H1 (cell line): ENCODE measurements around the gene UBE2E3. TPM values are rescaled to one million over a fixed set of nuclear protein-coding genes. Genes with fewer than 3 reads are reported as not detected.

Source experiments
- CTCF ChIA-PET: fragments of 300-600 bp; sonication (Branson Sonifier 250); formaldehyde crosslinking; loops from one replicate; lab custom pipeline; 2021; ENCODE audit not compliant: partially characterized antibody; lab: Charles Lee
- POLR2A ChIA-PET: fragments of 300-600 bp; sonication (Branson Sonifier 250); formaldehyde crosslinking; loops from one replicate; lab custom pipeline; 2021; ENCODE audit warnings: inconsistent platforms; ENCODE audit not compliant: partially characterized antibody; lab: Charles Lee
- DNase-seq, 2 experiments: peaks; one replicate each; pipeline versions ENCODE4 v3.0.0 to v3.0.0-alpha.2; 2010 to 2022; ENCODE audit warnings: low spot score in 2 of 2, low read depth in 1 of 2, mixed read lengths in 1 of 2
- FAIRE-seq: peaks from 2 replicates; lab custom pipeline; 2011; peaks lifted over from hg19 to GRCh38; lab: Jason Lieb, UNC
- H2AFZ ChIP-seq: 2 replicates; pipeline ENCODE4 v1.8.1; 2012; ENCODE audit warnings: low read length, inconsistent platforms
- H2AK5ac ChIP-seq: 2 replicates; pipeline ENCODE4 v1.6.1; 2013; ENCODE audit warnings: low read depth, low read length
- H2BK120ac ChIP-seq: replicated peaks from 2 replicates; pipeline ENCODE3; 2013; ENCODE audit warnings: low read depth, low read length, inconsistent platforms
- H2BK12ac ChIP-seq: 2 replicates; pipeline ENCODE4 v1.6.1; 2013; ENCODE audit warnings: low read depth, low read length
- H2BK15ac ChIP-seq: 2 replicates; pipeline ENCODE4 v1.6.1; 2013; ENCODE audit warnings: low read length
- H2BK20ac ChIP-seq: 2 replicates; pipeline ENCODE4 v1.6.1; 2013; ENCODE audit warnings: low read length
- H2BK5ac ChIP-seq: 2 replicates; pipeline ENCODE4 v1.6.1; 2013; ENCODE audit warnings: low read depth, low read length
- H3K14ac ChIP-seq: 2 replicates; pipeline ENCODE4 v1.6.1; 2013; ENCODE audit warnings: inconsistent platforms; ENCODE audit not compliant: insufficient read length
- H3K18ac ChIP-seq: 2 replicates; pipeline ENCODE4 v1.6.1; 2013; ENCODE audit warnings: low read length; ENCODE audit errors: extremely low read depth
- H3K23ac ChIP-seq: 2 replicates; pipeline ENCODE4 v1.6.1; 2013; ENCODE audit warnings: inconsistent platforms; ENCODE audit not compliant: insufficient read length
- H3K23me2 ChIP-seq: 2 replicates; pipeline ENCODE4 v1.6.1; 2013; ENCODE audit warnings: low read depth, low read length
- H3K27ac ChIP-seq: 2 replicates; pipeline ENCODE4 v1.6.1; 2011; ENCODE audit warnings: low read depth, low read length, inconsistent platforms
- H3K27me3 ChIP-seq, 4 experiments: replicated peaks in 1 of 4; 1 replicate in 1 of 4; 2 replicates in 3 of 4; pipeline versions ENCODE4 v1.6.1 to v1.8.1; 2011 to 2013; ENCODE audit warnings: low read length in 3 of 4, mild to moderate bottlenecking in 3 of 4, inconsistent platforms in 2 of 4, mixed read lengths in 2 of 4, moderate library complexity in 1 of 4; ENCODE audit not compliant: control insufficient read depth in 3 of 4, insufficient read depth in 3 of 4; ENCODE audit errors: extremely low read depth in 1 of 4
- H3K36me3 ChIP-seq, 4 experiments: 2 replicates each; pipeline versions ENCODE4 v1.6.1 to v1.8.1; 2011 to 2013; ENCODE audit warnings: mild to moderate bottlenecking in 4 of 4, low read length in 3 of 4, moderate library complexity in 2 of 4, control low read depth in 1 of 4, inconsistent platforms in 1 of 4; ENCODE audit not compliant: insufficient read depth in 4 of 4, control insufficient read depth in 2 of 4
- H3K4ac ChIP-seq: replicated peaks from 2 replicates; pipeline ENCODE3; 2013; ENCODE audit warnings: low read length, low read depth, mixed read lengths, inconsistent platforms; ENCODE audit not compliant: insufficient read length
- H3K4me1 ChIP-seq, 4 experiments: replicated peaks in 1 of 4; 1 replicate in 1 of 4; 2 replicates in 3 of 4; pipeline versions ENCODE4 v1.6.1 to v1.8.1; 2011 to 2013; ENCODE audit warnings: low read length in 3 of 4, inconsistent platforms in 2 of 4, mixed read lengths in 1 of 4; ENCODE audit not compliant: insufficient read depth in 4 of 4, control insufficient read depth in 3 of 4
- H3K4me2 ChIP-seq, 2 experiments: 2 replicates each; pipeline versions ENCODE4 v1.6.1 to v1.8.1; 2011 to 2013; ENCODE audit warnings: low read depth in 2 of 2, low read length in 2 of 2, control low read depth in 1 of 2, inconsistent platforms in 1 of 2, mild to moderate bottlenecking in 1 of 2; ENCODE audit not compliant: insufficient read depth in 1 of 2
- H3K4me3 ChIP-seq, 4 experiments: fragments of 200-600, 300-600 bp in 1 of 4; sonication (generic), shearing (Covaris generic), sonication (Bioruptor Twin) in 1 of 4; 2 replicates each; pipeline versions ENCODE4 v1.5.1 to v1.8.1; 2011 to 2016; ENCODE audit warnings: low read length in 4 of 4, low read depth in 3 of 4, control low read depth in 2 of 4, inconsistent platforms in 2 of 4, mild to moderate bottlenecking in 2 of 4, mixed read lengths in 1 of 4, moderate library complexity in 1 of 4; ENCODE audit not compliant: insufficient read depth in 2 of 4; ENCODE audit errors: extremely low read depth in 1 of 4
- H3K56ac ChIP-seq: replicated peaks from 2 replicates; pipeline ENCODE3; 2013; ENCODE audit warnings: low read depth, mild to moderate bottlenecking, mixed read lengths, low read length, inconsistent platforms; ENCODE audit not compliant: insufficient read length
- H3K79me1 ChIP-seq: 2 replicates; pipeline ENCODE4 v1.6.1; 2013; ENCODE audit warnings: low read depth, low read length, control low read depth
- H3K79me2 ChIP-seq, 2 experiments: 2 replicates each; pipeline versions ENCODE4 v1.6.1 to v1.8.1; 2012 to 2013; ENCODE audit warnings: low read length in 2 of 2, mild to moderate bottlenecking in 2 of 2, inconsistent platforms in 1 of 2; ENCODE audit not compliant: insufficient read depth in 2 of 2, control insufficient read depth in 1 of 2
- H3K9ac ChIP-seq, 4 experiments: replicated peaks in 1 of 4; 1 replicate in 1 of 4; 2 replicates in 3 of 4; pipeline versions ENCODE4 v1.6.1 to v1.8.1; 2011 to 2013; ENCODE audit warnings: low read depth in 3 of 4, low read length in 3 of 4, control low read depth in 2 of 4, mild to moderate bottlenecking in 2 of 4, moderate library complexity in 2 of 4, inconsistent platforms in 1 of 4; ENCODE audit errors: extremely low read depth in 1 of 4
- H3K9me3 ChIP-seq, 2 experiments: 2 replicates each; pipeline versions ENCODE4 v1.6.1 to v1.8.1; 2012 to 2013; ENCODE audit warnings: mild to moderate bottlenecking in 2 of 2, moderate library complexity in 2 of 2, control low read depth in 1 of 2, inconsistent platforms in 1 of 2, low read depth in 1 of 2, low read length in 1 of 2, mixed read lengths in 1 of 2; ENCODE audit not compliant: insufficient read depth in 2 of 2
- H4K20me1 ChIP-seq, 2 experiments: replicated peaks in 1 of 2; 2 replicates each; pipeline versions ENCODE3 to v1.8.1; 2011 to 2013; ENCODE audit warnings: inconsistent platforms in 2 of 2, low read length in 2 of 2, mild to moderate bottlenecking in 1 of 2; ENCODE audit not compliant: insufficient read depth in 2 of 2, control insufficient read depth in 1 of 2
- H4K5ac ChIP-seq: 2 replicates; pipeline ENCODE4 v1.6.1; 2013; ENCODE audit warnings: low read length, low read depth, mixed read lengths, inconsistent platforms; ENCODE audit not compliant: insufficient read length
- H4K8ac ChIP-seq: 2 replicates; pipeline ENCODE4 v1.8.0; 2013; ENCODE audit warnings: mild to moderate bottlenecking, moderate library complexity, low read length, inconsistent platforms; ENCODE audit not compliant: insufficient read depth; ENCODE audit errors: extremely low read depth
- H4K91ac ChIP-seq: replicated peaks from 2 replicates; pipeline ENCODE3; 2013; ENCODE audit warnings: low read length, mixed read lengths, inconsistent platforms; ENCODE audit not compliant: insufficient read length
- EZH2 ChIP-seq: fragments of 200-600 bp; sonication (generic); IDR thresholded peaks from 2 replicates; pipeline ENCODE4 v1.7.1; 2012; ENCODE audit warnings: low read depth, mild to moderate bottlenecking, moderate library complexity, low read length, inconsistent platforms; ENCODE audit not compliant: severe bottlenecking
- GTF2F1 ChIP-seq: IDR thresholded peaks from 2 replicates; pipeline ENCODE4 v1.6.1; 2012; ENCODE audit warnings: low read depth, low read length, improper control_type of control experiment, borderline replicate concordance
- WGBS, 2 experiments: shearing (Covaris generic) in 1 of 2; methylation state at CpG; one replicate each; pipeline versions ENCODE4 v1.1.6 to v1.1.7; 2013 to 2015; ENCODE audit warnings: low lambda C conversion rate in 2 of 2, mixed read lengths in 2 of 2, inconsistent platforms in 1 of 2, low coverage in 1 of 2, missing lambda C conversion rate in 1 of 2; ENCODE audit not compliant: insufficient replicate concordance in 2 of 2, insufficient coverage in 1 of 2, insufficient read length in 1 of 2; ENCODE audit errors: extremely low coverage in 1 of 2, missing lambda C conversion rate in 1 of 2; 5-methylcytosine and 5-hydroxymethylcytosine counted together
- polyA plus RNA-seq, 7 experiments: library from polyadenylated mRNA; depleted of rRNA in 3 of 7; stranded (reverse) in 5 of 7; unstranded in 2 of 7; fragments of >200 nt in 5 of 7; fragments of 200-250 nt in 2 of 7; gene quantifications; 1 replicate in 5 of 7; 2 replicates in 1 of 7; 4 replicates in 1 of 7; pipeline versions ENCODE4 v1.2.1 to v1.2.3, GENCODE V29; 2011 to 2013; ENCODE audit warnings: missing spikeins in 2 of 7, mixed read lengths in 2 of 7
- total RNA-seq: library from RNA; stranded (reverse); fragmentation: NEBNext Ultra II Directional; extraction: Animal tissue kit (Norgen Biotek cat#: 25700); gene quantifications from 2 replicates; pipeline ENCODE4 v1.2.1, GENCODE V29; 2021

UBE2E3 gene
- total and polyA plus RNA-seq, 2 of the 8 experiments (the other 6 are each of a cell fraction or from before 2014, with no cell fraction given): 106 to 132 TPM

- no peak overlapping the region for H4K8ac ChIP-seq
- H3K9me3 ChIP-seq: no peaks in the 10 kb centered on the region
- WGBS, 2 experiments: 88% methylated on average over 2 of the region's 2 CpGs; no CpG with 5 or more reads in 1 of the 2 experiments
- DNase-seq (no peak), FAIRE-seq (no peak)
- no peak overlapping the region for H3K4me3 ChIP-seq
- ChIA-PET POLR2A (no interaction called here), CTCF (no interaction called here)
- no peaks in the 10 kb centered on the region for H3K79me1 ChIP-seq
- H3K4ac ChIP-seq: no peak overlapping the region
- no peak overlapping the region for H3K18ac ChIP-seq
- no peak overlapping the region for H2BK120ac ChIP-seq
- no peak overlapping the region for H2BK20ac ChIP-seq
- H2BK12ac ChIP-seq: no peak overlapping the region
- no peak overlapping the region for H3K27ac ChIP-seq
- no peak overlapping the region for H4K5ac ChIP-seq
- H3K9ac ChIP-seq: no peak overlapping the region
- no peak overlapping the region for H3K4me2 ChIP-seq
- TF ChIP-seq EZH2 (no peak), GTF2F1 (no peak)
- H3K27me3 ChIP-seq: no peaks in the 10 kb centered on the region
- H2BK15ac ChIP-seq: no peak overlapping the region
- no peaks in the 10 kb centered on the region for H3K4me1 ChIP-seq
- H3K79me2 ChIP-seq: no peaks in the 10 kb centered on the region
- no peaks in the 10 kb centered on the region for H4K20me1 ChIP-seq
- H3K36me3 ChIP-seq: no peaks in the 10 kb centered on the region
- no peak overlapping the region for H4K91ac ChIP-seq
- H2AK5ac ChIP-seq: no peak overlapping the region
- no peaks in the 10 kb centered on the region for H3K23me2 ChIP-seq
- H2AFZ ChIP-seq: no peak overlapping the region
- H3K23ac ChIP-seq: no peak overlapping the region
- no peak overlapping the region for H2BK5ac ChIP-seq
- H3K56ac ChIP-seq: no peak overlapping the region
- H3K14ac ChIP-seq: no peak overlapping the region
These were observed 102.7 kb downstream of the UBE2E3 start for GRCh38 chr2:181083140-181083539.
